Measurements from ENCODE around the gene PTPRN2. TPM values are rescaled to one million over a fixed set of nuclear protein-coding genes. Genes with fewer than 3 reads are reported as not detected.

The PTPRN2 gene
- polyA plus RNA-seq, 3 donors: 6.8 to 7.9 (median 7.2) TPM

DNA sequence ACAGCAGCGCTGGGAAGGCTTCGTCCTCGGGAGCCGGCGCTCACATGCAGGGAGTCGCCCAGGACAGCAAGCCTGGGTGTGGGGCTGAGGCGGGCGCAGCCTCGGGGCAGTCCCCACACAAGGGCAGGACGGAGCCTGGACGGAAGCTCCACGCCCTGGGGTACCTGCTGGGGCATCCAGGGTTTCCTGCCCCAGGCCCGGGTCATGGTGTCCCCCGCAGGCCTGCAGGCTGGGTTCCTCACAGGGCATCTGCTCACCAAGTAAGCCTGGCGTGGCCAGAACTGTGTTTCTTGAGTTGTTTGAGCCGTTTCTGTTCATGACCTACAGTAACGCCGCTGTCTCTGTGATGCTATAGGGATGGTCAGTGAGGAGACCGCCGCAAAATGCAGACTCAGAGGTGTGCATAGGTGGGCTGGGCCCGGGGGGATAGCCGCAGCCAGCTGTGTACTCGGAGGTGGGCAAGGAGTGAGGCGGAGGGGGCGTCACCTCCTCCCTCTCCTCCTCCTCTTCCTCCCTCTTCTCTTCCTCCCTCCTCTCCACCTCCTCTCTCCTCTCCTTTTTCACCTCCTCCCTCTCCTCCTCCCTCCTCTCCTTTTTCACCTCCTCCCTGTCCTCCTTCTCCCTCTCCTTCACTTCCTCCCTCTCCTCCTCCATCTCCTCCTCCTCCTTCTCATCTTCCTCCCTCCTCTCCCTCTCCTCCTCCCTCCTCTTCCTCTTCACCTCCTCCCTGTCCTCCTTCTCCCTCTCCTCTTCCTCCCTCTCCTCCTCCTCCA lies 811.9 kb downstream of the PTPRN2 start:
- DNase-seq (ENCODE audit: low read depth in 3 of 3, low spot score in 2 of 3): no peak

DNA sequence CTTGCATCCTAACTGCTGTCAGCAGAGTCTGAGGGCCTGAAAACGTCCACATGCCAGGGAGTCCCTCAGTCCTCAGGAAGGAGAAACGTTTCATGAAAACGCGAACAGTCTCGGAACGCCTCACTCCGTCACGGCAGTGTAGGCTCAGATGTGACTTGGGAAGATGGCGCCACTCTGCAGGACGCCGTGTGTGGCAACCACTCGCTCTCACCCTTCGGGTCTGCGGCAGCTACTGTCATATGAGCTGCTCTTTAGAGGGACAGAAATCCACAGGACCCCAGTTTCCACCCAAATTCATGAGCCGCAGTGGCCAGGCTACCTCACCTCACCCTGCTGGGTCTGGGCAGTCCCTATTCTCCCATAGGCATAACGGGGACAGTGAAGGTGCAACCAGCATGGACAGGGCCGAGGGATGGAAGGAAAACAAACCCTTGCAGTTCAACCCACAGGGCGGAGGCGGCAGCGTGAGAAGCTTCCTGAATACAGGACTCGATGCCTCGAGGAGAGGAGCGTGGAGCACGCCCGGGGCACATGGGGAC lies 812.5 kb downstream of the PTPRN2 start:
- DNase-seq (ENCODE audit: low read depth in 3 of 3, low spot score in 2 of 3): no peak

DNA sequence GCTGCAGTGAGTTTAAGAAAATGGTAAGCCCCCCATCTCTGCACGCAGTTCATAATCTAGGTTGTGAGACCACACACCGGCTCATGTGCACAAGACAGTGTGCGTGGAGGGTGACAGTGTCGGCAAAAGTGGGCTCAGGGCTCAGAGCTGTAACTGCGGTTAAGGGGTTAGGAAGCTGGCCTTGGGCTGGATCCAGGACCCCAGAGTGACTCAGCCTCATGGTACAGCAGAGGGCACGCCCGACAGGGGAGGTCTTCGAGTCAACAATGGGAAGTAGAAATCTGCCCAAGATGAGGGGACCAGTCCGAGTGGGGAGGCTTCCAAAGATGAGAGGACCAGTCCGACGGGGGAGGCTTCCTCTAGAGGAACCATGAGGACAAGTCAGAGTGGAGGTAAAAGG lies 813.1 kb downstream of the PTPRN2 start:
- no peak for DNase-seq (ENCODE audit: low read depth in 3 of 3, low spot score in 2 of 3)

DNA sequence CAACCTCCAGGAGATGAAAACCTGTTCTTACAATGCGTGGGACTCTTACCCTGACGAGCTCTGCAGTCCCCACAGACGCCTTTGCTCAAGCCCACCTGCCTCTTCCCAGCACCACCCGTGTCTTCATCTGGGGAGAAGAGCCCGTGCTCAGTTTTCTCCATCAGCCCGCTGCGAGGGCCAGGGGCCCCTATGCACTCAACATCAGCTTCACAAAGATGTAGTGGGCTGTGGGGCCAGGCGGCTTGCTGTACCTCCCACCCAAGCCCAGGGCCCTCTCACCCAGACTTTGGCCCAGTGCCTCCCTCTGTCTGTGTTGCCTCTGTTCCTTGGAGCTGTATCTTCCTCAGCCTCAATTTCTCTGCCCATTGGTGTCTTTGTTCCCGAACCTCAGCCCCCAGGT lies 814.3 kb downstream of the PTPRN2 start:
- DNase-seq (ENCODE audit: low read depth in 3 of 3, low spot score in 2 of 3): no peak

DNA sequence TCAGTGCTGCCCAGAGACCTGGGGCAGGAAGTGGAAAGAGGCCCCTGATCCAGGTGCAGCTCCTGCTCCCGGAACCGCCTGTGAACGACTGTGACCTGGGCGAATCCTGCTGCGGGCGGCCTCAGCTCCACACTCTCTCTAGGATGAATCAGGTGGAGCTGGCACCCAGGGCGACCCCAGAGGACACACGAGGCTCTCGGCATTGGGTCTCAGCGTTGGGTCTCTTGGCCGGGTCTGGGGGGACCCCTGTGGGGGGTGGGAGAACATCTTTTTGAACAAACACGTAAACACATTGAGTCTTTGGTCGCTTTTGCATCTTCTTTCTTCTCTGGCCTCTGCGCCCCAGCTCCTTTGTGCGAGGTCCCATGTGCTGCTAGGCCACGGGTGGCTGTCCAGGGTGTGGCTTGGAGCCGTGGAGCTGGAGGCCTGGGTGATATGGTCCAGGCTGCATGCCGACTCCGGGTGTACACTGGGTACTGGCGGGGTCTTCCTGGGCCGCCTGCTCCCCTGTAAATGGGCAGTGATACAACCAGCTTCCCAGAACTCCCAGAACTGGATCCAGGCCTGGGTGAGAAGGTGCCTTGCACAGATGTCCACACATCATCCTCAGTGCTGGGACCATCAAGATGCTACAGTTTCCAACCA lies 815.0 kb downstream of the PTPRN2 start:
- no peak for DNase-seq (ENCODE audit: low read depth in 3 of 3, low spot score in 2 of 3)

DNA sequence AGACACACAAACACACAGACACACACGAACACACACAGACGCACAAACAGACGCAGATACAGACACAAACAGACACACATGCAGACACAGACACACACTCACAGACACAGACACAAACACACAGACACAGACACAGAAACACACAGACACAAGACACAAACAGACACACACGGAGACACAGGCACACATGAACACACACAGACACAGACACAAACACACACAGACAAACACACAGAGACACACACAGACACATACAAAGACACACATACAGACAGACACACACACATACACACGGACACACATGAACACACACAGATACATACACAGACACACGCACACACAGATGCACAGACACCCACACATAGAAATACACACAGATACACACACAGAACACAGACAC lies 815.9 kb downstream of the PTPRN2 start:
- no peak for DNase-seq (ENCODE audit: low read depth in 3 of 3, low spot score in 2 of 3)

DNA sequence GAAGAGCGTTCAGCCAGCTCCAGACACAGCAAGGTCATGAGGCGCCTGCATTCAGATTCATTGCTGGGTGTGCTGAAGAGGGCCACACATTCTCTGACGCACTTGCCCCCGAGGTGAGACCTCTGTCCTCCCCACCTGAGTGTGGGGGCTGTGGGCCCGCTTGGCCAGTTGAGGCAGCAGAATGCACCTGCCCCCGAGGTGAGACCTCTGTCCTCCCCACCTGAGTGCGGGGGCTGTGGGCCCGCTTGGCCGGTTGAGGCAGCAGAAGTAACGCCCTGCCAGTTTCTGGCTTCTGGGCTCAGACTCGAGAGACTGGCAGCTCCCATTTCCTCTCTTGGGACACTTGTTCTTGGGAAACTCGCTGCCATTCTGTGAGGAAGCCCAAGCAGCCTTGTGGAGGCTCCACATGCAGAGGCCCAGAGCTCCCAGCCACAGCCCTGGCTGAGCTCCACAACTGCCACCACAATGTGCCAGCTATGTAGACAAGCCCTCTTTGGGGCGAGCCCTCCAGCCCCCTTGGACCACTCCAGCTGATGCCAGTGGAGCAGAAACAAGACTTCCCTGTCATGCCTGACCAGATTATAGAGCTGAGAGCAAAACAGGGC lies 816.8 kb downstream of the PTPRN2 start:
- DNase-seq (ENCODE audit: low read depth in 3 of 3, low spot score in 2 of 3): no peak

DNA sequence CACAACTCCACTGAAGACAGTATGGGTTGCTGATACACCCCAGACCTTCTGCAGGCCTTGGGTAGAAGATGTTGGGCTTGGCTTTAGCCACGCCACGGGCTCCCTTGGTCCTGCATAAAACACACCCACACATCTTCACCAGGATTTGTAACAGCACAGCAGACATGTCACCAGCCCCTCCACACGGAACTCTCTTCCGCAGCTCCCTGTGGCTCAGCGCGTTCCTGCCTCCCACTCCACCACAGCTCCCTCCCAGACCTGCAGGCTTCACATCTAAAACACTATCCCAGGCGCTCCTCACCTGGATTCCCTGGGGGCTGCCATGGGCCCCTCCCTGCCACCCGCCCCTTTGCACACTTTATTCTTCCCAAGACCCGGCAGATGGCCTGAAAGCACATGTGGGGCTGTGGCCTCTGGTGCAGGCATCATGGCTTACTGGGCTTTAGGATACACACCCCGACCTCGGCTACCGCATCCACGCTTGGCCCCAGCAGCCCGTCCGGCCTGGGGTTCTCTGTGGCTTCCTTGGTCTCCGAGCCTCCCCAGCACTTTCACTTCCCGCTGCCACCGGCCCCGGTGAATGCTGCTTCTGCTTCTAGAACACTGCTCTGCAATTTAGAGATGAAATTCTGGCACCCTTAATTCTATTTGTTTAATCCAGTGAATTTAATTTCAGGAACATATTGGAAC lies 818.0 kb downstream of the PTPRN2 start:
- no peak for DNase-seq (ENCODE audit: low read depth in 3 of 3, low spot score in 2 of 3)

DNA sequence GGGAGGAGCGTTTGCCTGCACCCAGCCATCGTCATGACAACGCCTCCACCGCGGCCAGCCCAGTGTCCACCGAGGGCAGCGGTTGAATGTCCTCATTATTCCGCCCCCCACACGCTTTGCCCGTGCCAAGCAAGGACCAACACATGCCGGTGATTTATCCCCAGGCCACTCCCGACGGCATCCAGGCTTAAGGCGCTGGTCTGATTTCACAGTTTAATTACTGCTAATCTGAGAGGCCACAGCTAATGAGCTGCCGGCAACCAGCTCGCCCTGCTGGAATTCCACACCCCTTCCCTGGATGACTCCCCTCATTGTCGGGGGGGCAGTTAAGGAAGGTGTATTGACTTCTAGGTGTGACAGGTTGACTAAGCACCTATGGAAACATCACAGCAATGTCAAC lies 818.5 kb downstream of the PTPRN2 start:
- DNase-seq (ENCODE audit: low read depth in 3 of 3, low spot score in 2 of 3): no peak

DNA sequence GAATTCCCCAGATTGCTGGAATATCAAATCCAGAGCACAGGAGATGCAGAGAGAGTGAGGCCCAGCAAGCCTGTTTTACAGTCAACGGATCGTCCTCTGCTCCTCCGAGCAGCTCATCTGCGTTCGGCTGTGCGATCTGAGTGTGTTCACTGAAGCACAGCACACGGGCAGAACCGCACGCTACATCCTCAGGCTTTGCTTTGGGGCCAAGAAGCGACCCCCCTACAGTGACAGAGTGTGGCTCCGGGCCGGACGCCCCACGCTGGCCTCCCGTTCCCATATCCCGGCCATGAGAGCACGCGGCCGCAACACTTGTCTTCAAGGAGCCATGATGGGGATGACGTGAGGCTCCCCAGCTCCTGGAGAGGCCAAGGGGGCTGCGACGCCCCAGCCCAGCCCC lies 819.4 kb downstream of the PTPRN2 start:
- DNase-seq (ENCODE audit: low read depth in 3 of 3, low spot score in 2 of 3): no peak

DNA sequence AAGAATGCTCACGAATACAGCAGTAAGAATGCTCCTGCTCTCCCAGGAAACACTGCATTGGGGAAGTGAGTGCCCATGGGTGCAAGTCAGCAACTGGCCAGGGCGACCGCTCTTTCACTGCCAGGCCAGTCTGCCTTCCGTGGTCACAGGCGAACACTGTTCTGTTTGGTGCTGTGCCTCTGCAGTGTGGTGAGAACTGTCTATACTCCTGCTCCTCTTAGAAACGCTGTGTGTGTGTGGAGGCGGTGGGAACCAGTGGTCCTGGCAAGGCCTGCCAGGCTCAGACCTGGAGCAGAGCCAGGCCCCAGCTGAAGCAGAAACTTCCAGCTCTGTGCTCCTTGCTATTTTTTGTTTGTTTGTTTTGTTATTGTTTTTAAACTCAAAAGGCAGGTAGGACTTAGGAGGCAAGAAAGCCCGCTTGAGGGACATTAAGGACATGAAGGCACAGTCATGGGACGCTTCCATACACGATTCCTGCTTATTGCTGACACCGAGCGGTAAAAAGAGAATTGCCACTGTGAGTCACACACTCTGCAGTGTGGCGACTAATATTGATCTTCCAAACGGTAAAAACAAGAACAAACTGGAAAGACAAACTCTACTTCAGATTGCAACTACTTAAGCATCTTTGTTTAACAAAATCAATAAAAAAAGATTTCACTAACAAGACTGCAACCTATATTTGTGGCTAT lies 820.0 kb downstream of the PTPRN2 start:
- no peak for DNase-seq (ENCODE audit: low read depth in 3 of 3, low spot score in 2 of 3)

DNA sequence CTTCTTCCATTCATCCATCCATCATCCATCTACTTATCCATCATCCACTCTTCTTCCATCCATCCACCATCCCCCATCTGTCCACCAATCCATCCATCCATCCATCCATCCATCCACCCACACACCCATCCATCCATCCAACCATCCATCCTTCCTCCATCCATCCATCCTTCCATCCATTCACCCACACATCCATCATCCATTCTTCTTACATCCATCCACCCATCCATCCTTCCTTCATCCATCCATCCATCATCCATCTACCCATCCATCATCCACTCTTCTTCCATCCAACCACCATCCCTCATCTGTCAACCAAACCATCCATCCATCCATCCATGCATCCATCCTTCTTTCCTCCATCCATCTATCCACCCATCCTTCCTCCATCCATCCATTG lies 821.5 kb downstream of the PTPRN2 start:
- no peak for DNase-seq (ENCODE audit: low read depth in 3 of 3, low spot score in 2 of 3)

DNA sequence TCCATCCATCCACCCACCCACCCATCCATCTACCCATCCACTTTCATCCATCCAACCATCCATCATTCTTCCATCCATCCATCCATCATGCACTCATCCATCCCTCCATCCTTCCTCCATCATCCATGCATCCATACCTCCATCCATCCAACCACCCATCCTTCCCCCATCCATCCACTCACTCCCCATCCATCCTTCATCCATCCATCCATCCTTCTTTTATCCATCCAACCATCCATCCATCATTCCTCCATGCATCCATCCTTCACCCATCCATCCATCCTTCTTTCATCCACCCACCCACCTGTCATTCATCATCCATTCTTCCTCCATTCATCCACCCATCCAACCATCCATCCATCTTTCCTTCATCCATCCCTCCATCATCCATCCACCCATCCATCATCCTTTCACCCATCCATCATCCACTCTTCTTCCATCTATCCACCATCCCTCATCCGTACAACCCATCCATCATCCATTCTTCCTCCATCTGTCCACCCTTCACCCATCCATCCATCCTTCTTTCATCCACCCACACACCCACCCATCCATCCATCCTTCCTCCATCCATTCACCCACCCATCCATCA lies 822.6 kb downstream of the PTPRN2 start:
- no peak for DNase-seq (ENCODE audit: low read depth in 3 of 3, low spot score in 2 of 3)

DNA sequence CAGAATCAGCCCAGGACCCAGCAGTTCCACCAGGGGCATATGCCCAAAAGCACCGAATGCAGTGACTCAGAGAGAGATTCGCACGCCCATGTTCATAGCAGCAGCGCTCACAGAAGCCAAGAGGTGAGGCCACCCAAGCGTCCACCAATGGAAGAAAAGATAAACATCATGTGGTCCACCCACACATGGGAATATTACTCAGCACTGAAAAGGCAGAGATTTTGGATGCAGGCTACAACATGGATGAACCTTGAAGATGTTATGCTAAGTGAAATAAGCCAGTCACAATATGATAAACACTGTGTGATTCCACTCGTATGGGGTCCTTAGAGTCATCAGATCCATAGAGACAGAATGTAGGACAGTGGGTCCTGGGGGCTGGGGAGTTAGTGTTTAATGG lies 823.4 kb downstream of the PTPRN2 start:
- no peak for DNase-seq (ENCODE audit: low read depth in 3 of 3, low spot score in 2 of 3)

DNA sequence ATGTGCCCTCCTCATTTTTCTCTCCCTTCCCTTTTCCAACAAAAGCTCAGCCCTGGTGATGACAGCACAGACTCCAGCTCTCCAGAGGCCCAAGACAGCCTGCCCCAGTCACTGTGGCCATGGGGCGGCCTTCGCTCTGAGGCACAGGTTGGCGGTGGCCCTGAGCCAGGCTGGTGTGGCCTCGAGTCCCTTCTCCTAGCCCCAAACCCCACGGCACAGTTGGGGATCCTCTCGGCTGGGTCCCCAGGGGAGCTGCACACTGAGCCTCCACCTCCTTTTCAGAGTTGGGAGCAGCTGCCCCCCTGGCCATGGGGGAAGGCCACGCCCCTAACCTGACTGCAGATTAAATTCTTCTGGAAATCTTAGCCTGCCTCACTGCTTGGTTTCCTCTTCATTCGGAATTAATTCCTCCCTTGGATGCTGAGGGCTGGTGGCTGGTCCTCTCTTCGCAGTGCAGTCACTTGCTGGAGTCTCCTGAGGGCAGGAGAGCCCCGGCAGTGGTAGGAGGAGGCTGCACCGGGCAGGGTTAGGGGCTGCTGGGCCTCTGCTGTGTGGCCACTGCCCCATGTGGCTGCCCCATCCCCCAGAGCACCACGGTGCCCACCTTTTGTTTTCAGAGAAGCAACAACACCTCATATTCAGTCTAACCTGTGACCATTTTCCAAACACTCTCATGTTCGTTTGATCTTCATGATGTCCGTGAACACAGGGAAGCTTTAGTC lies 824.2 kb downstream of the PTPRN2 start:
- DNase-seq (ENCODE audit: low read depth in 3 of 3, low spot score in 2 of 3): no peak

DNA sequence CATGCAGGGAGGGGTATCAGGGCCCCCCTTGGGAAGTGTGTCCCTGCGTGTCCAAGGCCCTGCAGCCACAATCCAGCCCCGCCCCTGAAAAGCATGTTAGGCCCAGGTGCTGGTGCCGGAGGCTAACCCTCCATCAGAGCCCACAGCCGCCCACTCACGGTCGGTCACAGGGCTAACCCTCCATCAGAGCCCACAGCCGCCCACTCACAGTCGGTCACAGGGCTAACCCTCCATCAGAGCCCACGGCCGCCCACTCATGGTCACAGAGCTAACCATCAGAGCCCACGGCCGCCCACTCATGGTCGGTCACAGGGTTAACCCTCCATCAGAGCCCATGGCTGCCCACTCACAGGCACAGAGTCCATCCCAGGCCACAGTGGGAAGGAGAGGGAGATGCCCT lies 824.8 kb downstream of the PTPRN2 start:
- no peak for DNase-seq (ENCODE audit: low read depth in 3 of 3, low spot score in 2 of 3)

DNA sequence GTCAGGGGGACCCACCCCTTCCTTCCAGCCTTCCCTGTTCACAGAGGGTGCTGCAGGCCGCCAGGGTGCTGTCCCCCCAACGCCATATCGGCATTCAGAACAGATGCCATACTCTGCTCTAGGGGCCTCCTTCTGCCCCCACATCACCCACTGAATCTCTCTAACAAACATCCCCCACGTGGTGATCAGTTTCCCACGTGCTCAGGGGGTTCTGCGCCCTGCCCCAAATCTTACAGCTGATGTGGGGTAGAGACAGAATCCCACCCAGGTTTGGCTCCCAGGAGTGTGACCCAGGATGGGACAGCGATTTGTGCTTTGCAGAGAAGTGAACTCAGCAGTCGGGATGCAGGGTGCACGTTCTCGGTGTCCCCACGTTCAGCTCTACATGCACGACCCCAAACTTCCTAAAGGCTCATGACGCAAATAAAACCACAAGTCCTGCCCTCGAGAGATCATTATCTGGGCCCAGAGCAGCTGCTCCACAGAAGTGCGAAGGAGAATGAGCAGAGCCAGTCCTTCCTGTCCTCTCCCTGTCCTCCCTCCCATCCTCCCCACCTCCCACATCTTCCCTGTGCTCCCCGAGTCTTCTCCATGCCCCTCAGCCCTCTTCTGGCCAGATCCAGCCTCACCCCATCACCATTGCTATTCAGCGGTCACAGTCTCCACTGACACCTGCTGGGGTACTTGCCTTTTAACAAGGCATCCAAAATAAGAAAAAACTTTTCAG lies 827.5 kb downstream of the PTPRN2 start:
- DNase-seq (ENCODE audit: low read depth in 3 of 3, low spot score in 2 of 3): no peak

DNA sequence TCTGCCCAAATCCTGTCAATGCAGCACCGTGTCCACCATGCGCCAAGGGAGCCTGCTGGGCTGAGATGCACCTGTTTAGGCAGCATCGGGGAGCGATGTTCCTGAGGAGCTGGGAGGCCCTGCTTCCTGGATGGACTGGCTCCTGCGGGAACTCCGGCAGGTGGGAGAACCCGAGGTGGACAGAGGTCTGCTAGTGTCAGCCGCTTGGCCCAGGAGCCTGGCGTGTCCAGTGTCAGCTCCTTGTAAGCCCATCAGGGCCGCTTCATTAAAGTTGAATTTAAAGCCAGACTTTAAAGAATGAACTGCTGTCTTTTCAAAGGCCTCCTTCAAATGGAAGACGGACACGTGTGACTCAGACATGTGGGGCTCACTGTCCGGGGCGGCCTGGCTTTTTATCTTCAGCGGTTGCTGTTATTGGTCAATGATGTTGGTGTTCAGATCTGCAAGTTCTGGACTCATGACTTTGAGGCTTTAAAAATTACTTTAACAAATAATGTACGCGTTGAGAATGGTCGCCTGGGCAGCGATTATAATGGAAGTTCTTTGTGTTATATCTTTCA lies 828.3 kb downstream of the PTPRN2 start:
- no peak for DNase-seq (ENCODE audit: low read depth in 3 of 3, low spot score in 2 of 3)

Measured in right renal cortex interstitium (tissue), 3 donors.